IMR-90 (cell line): ENCODE results near the gene PIM3. TPM values are rescaled to one million over a fixed set of nuclear protein-coding genes. Genes with fewer than 3 reads are reported as not detected.
A peak's percentile ranks its signal among the peaks of the same experiment; 100 is the strongest.

Experiments
- ATAC-seq: fragments of 200-7000 bp; cut with Tn5 transposase; 2 replicates; pipeline ENCODE4 v1.9.1; 2020; ENCODE audit warnings: low read depth, mild to moderate bottlenecking, moderate library complexity
- BruUV-seq: library from RNA; stranded (reverse); fragments of 400-500 nt; replicated peaks from 2 replicates; lab custom pipeline; 2021; lab: Mats Ljungman, UMichigan
- CTCF ChIA-PET: fragments of 300-600 bp; formaldehyde crosslinking; extraction: SDS; loops from one replicate; lab custom pipeline; 2021; ENCODE audit warnings: antibody characterized with exemption; lab: Yijun Ruan, JAX
- POLR2A ChIA-PET: fragments of 300-600 bp; sonication (Branson Sonifier 250); formaldehyde crosslinking; loops from one replicate; lab custom pipeline; 2022; ENCODE audit warnings: antibody characterized with exemption; ENCODE audit not compliant: unreplicated experiment; lab: Charles Lee
- DNase-seq: peaks from one replicate; pipeline ENCODE4 v3.0.0; 2013
- H2AFZ ChIP-seq: replicated peaks from 2 replicates; pipeline ENCODE3; 2013; ENCODE audit warnings: low read length, mild to moderate bottlenecking; ENCODE audit not compliant: poor library complexity
- H2AK5ac ChIP-seq: 2 replicates; pipeline ENCODE4 v1.6.1; 2013; ENCODE audit warnings: low read depth, low read length, inconsistent platforms
- H2AK9ac ChIP-seq: replicated peaks from 2 replicates; pipeline ENCODE3; 2013; ENCODE audit warnings: mild to moderate bottlenecking, low read depth, low read length, moderate library complexity; ENCODE audit not compliant: poor library complexity
- H2BK120ac ChIP-seq: 2 replicates; pipeline ENCODE4 v1.6.1; 2013; ENCODE audit warnings: low read depth, low read length, inconsistent platforms
- H2BK15ac ChIP-seq: 3 replicates; pipeline ENCODE4 v1.6.1; 2013; ENCODE audit warnings: low read depth, low read length, inconsistent platforms
- H2BK20ac ChIP-seq: 2 replicates; pipeline ENCODE4 v1.6.1; 2013; ENCODE audit warnings: low read depth, mild to moderate bottlenecking, inconsistent platforms, low read length, moderate library complexity
- H2BK5ac ChIP-seq: 2 replicates; pipeline ENCODE4 v1.6.1; 2013; ENCODE audit warnings: mild to moderate bottlenecking, low read depth, low read length, inconsistent platforms; ENCODE audit not compliant: poor library complexity, severe bottlenecking
- H3K14ac ChIP-seq: replicated peaks from 2 replicates; pipeline ENCODE4 v1.6.1; 2013; ENCODE audit warnings: low read depth, low read length, inconsistent platforms
- H3K18ac ChIP-seq: 2 replicates; pipeline ENCODE4 v1.6.1; 2013; ENCODE audit warnings: low read depth, low read length, control low read depth
- H3K23ac ChIP-seq: 2 replicates; pipeline ENCODE4 v1.6.1; 2013; ENCODE audit warnings: low read depth, low read length, inconsistent platforms
- H3K27ac ChIP-seq: 2 replicates; pipeline ENCODE4 v1.5.1; 2013; ENCODE audit warnings: mild to moderate bottlenecking, control low read depth, low read length; ENCODE audit not compliant: insufficient read depth
- H3K27me3 ChIP-seq: 2 replicates; pipeline ENCODE4 v1.6.1; 2013; ENCODE audit warnings: low read length; ENCODE audit not compliant: control insufficient read depth, insufficient read depth
- H3K36me3 ChIP-seq: 2 replicates; pipeline ENCODE4 v1.6.1; 2013; ENCODE audit warnings: low read length, mixed read lengths; ENCODE audit not compliant: control insufficient read depth, insufficient read depth
- H3K4ac ChIP-seq: 2 replicates; pipeline ENCODE4 v1.6.1; 2013; ENCODE audit warnings: low read depth, low read length, inconsistent platforms
- H3K4me1 ChIP-seq: 2 replicates; pipeline ENCODE4 v1.6.1; 2013; ENCODE audit warnings: low read length, mixed read lengths; ENCODE audit not compliant: control insufficient read depth, insufficient read depth
- H3K4me2 ChIP-seq: 2 replicates; pipeline ENCODE4 v1.6.1; 2013; ENCODE audit warnings: low read depth, mild to moderate bottlenecking, control low read depth, low read length, moderate library complexity
- H3K4me3 ChIP-seq: 2 replicates; pipeline ENCODE4 v1.5.1; 2013; ENCODE audit warnings: low read depth, mild to moderate bottlenecking, control low read depth, low read length, moderate library complexity; ENCODE audit not compliant: insufficient read depth
- H3K56ac ChIP-seq: 2 replicates; pipeline ENCODE4 v1.6.1; 2013; ENCODE audit warnings: low read length, inconsistent platforms; ENCODE audit not compliant: insufficient read depth; ENCODE audit errors: extremely low read depth
- H3K79me1 ChIP-seq, 2 experiments: 2 replicates each; pipeline ENCODE4 v1.6.1; 2013; ENCODE audit warnings: low read length in 2 of 2, inconsistent platforms in 1 of 2, low read depth in 1 of 2
- H3K9ac ChIP-seq: 2 replicates; pipeline ENCODE4 v1.6.1; 2013; ENCODE audit warnings: low read depth, low read length, control low read depth
- H3K9me1 ChIP-seq: 2 replicates; pipeline ENCODE4 v1.6.1; 2013; ENCODE audit warnings: low read length, inconsistent platforms; ENCODE audit not compliant: insufficient read depth
- H3K9me3 ChIP-seq: 2 replicates; pipeline ENCODE4 v1.6.1; 2013; ENCODE audit warnings: low read length; ENCODE audit not compliant: control insufficient read depth, insufficient read depth
- H4K20me1 ChIP-seq: 2 replicates; pipeline ENCODE4 v1.6.1; 2013; ENCODE audit warnings: low read length, inconsistent platforms; ENCODE audit not compliant: insufficient read depth
- H4K5ac ChIP-seq: 2 replicates; pipeline ENCODE4 v1.6.1; 2013; ENCODE audit warnings: mild to moderate bottlenecking, low read depth, low read length, control low read depth
- H4K8ac ChIP-seq, 2 experiments: 2 replicates each; pipeline ENCODE4 v1.6.1; 2013; ENCODE audit warnings: low read depth in 2 of 2, low read length in 2 of 2, control low read depth in 1 of 2, inconsistent platforms in 1 of 2
- H4K91ac ChIP-seq: 2 replicates; pipeline ENCODE4 v1.6.1; 2013; ENCODE audit warnings: low read depth, low read length, inconsistent platforms; ENCODE audit not compliant: insufficient read depth
- CEBPB ChIP-seq: IDR thresholded peaks from 2 replicates; pipeline ENCODE4 v1.6.1; 2012; ENCODE audit warnings: low read depth, low read length, improper control_type of control experiment
- CHD1 ChIP-seq: IDR thresholded peaks from 2 replicates; pipeline ENCODE4 v1.6.1; 2012; ENCODE audit warnings: low read depth, low read length, improper control_type of control experiment
- MAFK ChIP-seq: IDR thresholded peaks from 2 replicates; pipeline ENCODE4 v1.6.1; 2012; ENCODE audit warnings: low read depth, low read length, improper control_type of control experiment
- MXI1 ChIP-seq: IDR thresholded peaks from 2 replicates; pipeline ENCODE4 v1.6.1; 2012; ENCODE audit warnings: low read depth, mild to moderate bottlenecking, low read length, moderate library complexity, borderline replicate concordance
- RAD21 ChIP-seq: IDR thresholded peaks from 2 replicates; pipeline ENCODE4 v1.6.1; 2012; ENCODE audit warnings: low read length, improper control_type of control experiment
- RFX5 ChIP-seq: IDR thresholded peaks from 2 replicates; pipeline ENCODE4 v1.8.0; 2012; ENCODE audit warnings: low read depth, mild to moderate bottlenecking, low read length, moderate library complexity
- WGBS, 2 experiments: methylation state at CpG; one replicate each; pipeline versions ENCODE4 v1.1.5 to v1.1.7; 2013; ENCODE audit warnings: missing lambda C conversion rate in 2 of 2; ENCODE audit not compliant: insufficient read length in 1 of 2; ENCODE audit errors: extremely low coverage in 2 of 2; 5-methylcytosine and 5-hydroxymethylcytosine counted together
- dilution Hi-C: fragments of 300-500 bp; cut with HindIII; formaldehyde crosslinking; loops from one replicate; pipeline ENCODE4 v1.14.3; 2018; ENCODE audit warnings: low sequenced_read_pairs; ENCODE audit not compliant: unreplicated experiment
- in situ Hi-C: fragments of 300-500 bp; cut with MboI; formaldehyde crosslinking; loops from 3 replicates; pipeline ENCODE4 v1.14.3; 2019; ENCODE audit warnings: low sequenced_read_pairs, inconsistent platforms, mixed read lengths
- intact Hi-C: fragments of 100-400 bp; cut with micrococcal nuclease; formaldehyde crosslinking; loops from 2 replicates; pipeline ENCODE4 v1.10.0; 2022
- polyA plus RNA-seq, 3 experiments: library from polyadenylated mRNA; depleted of rRNA; stranded (reverse); fragments of >200 nt; gene quantifications; 2 replicates each; pipeline ENCODE4 v1.2.3, GENCODE V29; 2012; ENCODE audit warnings: low replicate concordance in 1 of 3
- total RNA-seq: library from RNA; depleted of rRNA; stranded (reverse); fragments of >200 nt; gene quantifications from 2 replicates; pipeline ENCODE4 v1.2.3, GENCODE V29; 2012

The PIM3 gene
- total and polyA plus RNA-seq, 2 of the 4 experiments (the other 2 are of a cell fraction), result 8.6 to 24.7 TPM

- Histone ChIP-seq H2AFZ (peak overlapping the region; percentile 95), H3K9me1 (peaks cover 23% of the 10 kb centered on the region), H3K27ac (no peak overlapping the region), H3K23ac (peak overlapping the region; percentile 70), H3K56ac (no peak overlapping the region), H3K36me3 (no peaks in the 10 kb centered on the region), H3K27me3 (no peaks in the 10 kb centered on the region), H4K8ac (peak overlapping the region in 1 of 2 experiments; percentile 15; a peak in 2 of 4 replicates), H3K9ac (no peak overlapping the region), H3K4me2 (no peak overlapping the region; the same call in 1 of the 2 replicates), H2AK5ac (peak overlapping the region; percentile 97; the same call in 1 of the 2 replicates), H3K4ac (peak overlapping the region; percentile 89; the same call in 1 of the 2 replicates), H4K91ac (no peak overlapping the region), H2BK20ac (0 out of 2 replicates have a peak overlapping the region, but pooled peaks have one; percentile 27), H3K9me3 (no peaks in the 10 kb centered on the region), H3K79me1 (peaks cover 12 to 21% of the 10 kb centered on the region in 2 experiments; a peak in 3 of 4 replicates), H2AK9ac (peak overlapping the region; percentile 96), H3K4me1 (peaks cover 15% of the 10 kb centered on the region), H2BK5ac (peak overlapping the region; percentile 63), H2BK15ac (peak overlapping the region; percentile 94; the same call in 1 of the 3 replicates), H3K4me3 (no peak overlapping the region; the same call in 1 of the 2 replicates), H3K14ac (peak overlapping the region; percentile 44; the same call in 1 of the 2 replicates), H3K18ac (no peak overlapping the region; the same call in 1 of the 2 replicates), H4K5ac (no peak overlapping the region), H2BK120ac (no peak overlapping the region), H4K20me1 (0 out of 2 replicates have a peak, but pooled peaks cover 4% of the 10 kb centered on the region)
- ChIA-PET CTCF (no interaction called here), POLR2A (no interaction called here)
- DNase-seq, result no peak
- in situ Hi-C loops, result no loop called here
- BruUV-seq, result no TSS peak
- WGBS, 2 experiments, result 42 to 100% methylated on average over 1 to 18 of the region's 45 CpGs
- dilution Hi-C loops, result no loop called here
- intact Hi-C loops, result loop anchor here (10.0 kb wide), 1 partner anchor 232 kb away; the partner anchor contains the start of gene SELENOO
- no peak for ATAC-seq
- no peak for TF ChIP-seq MAFK
- no peak for TF ChIP-seq RAD21
- TF ChIP-seq RFX5, result no peak
- TF ChIP-seq CEBPB, result no peak
- TF ChIP-seq CHD1, result no peak
- no peak for TF ChIP-seq MXI1
These were observed 11.8 kb downstream of the PIM3 start for GRCh38 chr22:49972163-49973017.
